Smooth muscle cell (in vitro differentiated cells): Measurements from ENCODE around the gene IL2RA. TPM values are rescaled to one million over a fixed set of nuclear protein-coding genes. Genes with fewer than 3 reads are reported as not detected.

Source experiments
- DNase-seq: peaks from one replicate; lab custom pipeline; 2025; ENCODE audit not compliant: unreplicated experiment; lab: John Stamatoyannopoulos, UW
- H2AFZ ChIP-seq: fragments of 200-600 bp; sonication (generic); 2 replicates; pipeline ENCODE4 v1.6.0; 2016; ENCODE audit warnings: antibody characterized with exemption, low read depth, mild to moderate bottlenecking
- H3F3A ChIP-seq: fragments of 200-600 bp; sonication (generic); 2 replicates; pipeline ENCODE4 v1.6.0; 2017; ENCODE audit warnings: antibody characterized with exemption, low read depth
- H3K27ac ChIP-seq: fragments of 200-600 bp; sonication (generic); 2 replicates; pipeline ENCODE4 v1.5.1; 2016; ENCODE audit warnings: low read depth, mild to moderate bottlenecking
- H3K27me3 ChIP-seq: fragments of 200-600 bp; sonication (generic); 2 replicates; pipeline ENCODE4 v1.6.1; 2016; ENCODE audit warnings: low read depth, mild to moderate bottlenecking
- H3K36me3 ChIP-seq: fragments of 200-600 bp; sonication (generic); 2 replicates; pipeline ENCODE4 v1.5.1; 2016; ENCODE audit warnings: low read depth
- H3K4me1 ChIP-seq: fragments of 200-600 bp; sonication (generic); 2 replicates; pipeline ENCODE4 v1.5.1; 2016; ENCODE audit warnings: low read depth
- H3K4me2 ChIP-seq: fragments of 200-600 bp; sonication (generic); 2 replicates; pipeline ENCODE4 v1.6.0; 2016; ENCODE audit warnings: mild to moderate bottlenecking
- H3K4me3 ChIP-seq: fragments of 200-600 bp; sonication (generic); 2 replicates; pipeline ENCODE4 v1.5.1; 2016; ENCODE audit warnings: mild to moderate bottlenecking
- H3K79me2 ChIP-seq: fragments of 200-600 bp; sonication (generic); 2 replicates; pipeline ENCODE4 v1.6.0; 2016; ENCODE audit warnings: low read depth, mild to moderate bottlenecking
- H3K9ac ChIP-seq: fragments of 200-600 bp; sonication (generic); 2 replicates; pipeline ENCODE4 v1.6.0; 2016; ENCODE audit warnings: low read depth
- H3K9me3 ChIP-seq: fragments of 200-600 bp; sonication (generic); replicated peaks from 2 replicates; pipeline ENCODE4 v1.5.1; 2016; ENCODE audit warnings: low read depth
- H4K20me1 ChIP-seq: fragments of 200-600 bp; sonication (generic); 2 replicates; pipeline ENCODE4 v1.6.0; 2016; ENCODE audit warnings: low read depth
- WGBS: methylation state at CpG from one replicate; pipeline ENCODE4 v1.1.7; 2016; ENCODE audit warnings: low lambda C conversion rate; 5-methylcytosine and 5-hydroxymethylcytosine counted together
- polyA plus RNA-seq: library from polyadenylated mRNA; unstranded; fragments of >200 nt; fragmentation: Nextera tagmentation; extraction: Ambion mirVana; gene quantifications from 2 replicates; pipeline ENCODE4 v1.2.1, GENCODE V29; 2016
- total RNA-seq: library from RNA; depleted of rRNA; stranded (reverse); fragments of >200 nt; gene quantifications from 2 replicates; pipeline ENCODE4 v1.2.3, GENCODE V29; 2014
- TF ChIP-seq, protein P1 (sequence below): fragments of 200-600 bp; sonication (generic); IDR thresholded peaks from 2 replicates; pipeline ENCODE4 v1.5.1; 2017; ENCODE audit warnings: borderline replicate concordance, mild to moderate bottlenecking, antibody characterized with exemption; ENCODE audit not compliant: insufficient read depth, poor library complexity, severe bottlenecking

IL2RA gene
- total and polyA plus RNA-seq, 2 experiments from 2014 or later, result not detected

DNA sequence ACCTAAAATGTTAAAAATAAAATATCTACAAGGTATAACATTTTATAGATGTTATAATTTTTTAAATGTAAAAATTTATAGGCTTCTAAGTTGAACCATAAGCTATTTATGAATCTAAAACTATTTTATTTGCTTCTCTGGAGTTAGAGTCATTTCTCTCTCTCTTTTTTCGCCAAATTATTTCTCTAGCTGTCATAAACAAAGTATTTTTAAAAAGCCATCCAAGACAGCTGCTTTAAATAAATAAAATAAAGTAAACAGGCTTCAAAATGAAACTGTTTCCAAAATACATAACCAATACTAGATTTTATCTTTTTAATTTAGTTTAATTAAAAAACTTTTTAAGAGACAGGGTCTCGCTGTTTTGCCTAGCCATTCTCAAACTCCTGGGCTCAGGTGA lies 72.4 kb downstream of the IL2RA start:
- no peak for DNase-seq
- whole genome bisulfite sequencing, result 95% methylated on average over 2 of the region's 2 CpGs
- Histone ChIP-seq H4K20me1 (no peaks in the 10 kb centered on the region), H3K4me1 (no peaks in the 10 kb centered on the region), H3K27ac (no peak overlapping the region), H3K9ac (no peak overlapping the region), H3K36me3 (no peaks in the 10 kb centered on the region), H3K79me2 (no peaks in the 10 kb centered on the region), H3K27me3 (no peaks in the 10 kb centered on the region), H3K9me3 (no peaks in the 10 kb centered on the region), H3F3A (no peaks in the 10 kb centered on the region), H2AFZ (no peak overlapping the region), H3K4me3 (no peak overlapping the region), H3K4me2 (no peak overlapping the region)
- TF ChIP-seq, protein P1, sequence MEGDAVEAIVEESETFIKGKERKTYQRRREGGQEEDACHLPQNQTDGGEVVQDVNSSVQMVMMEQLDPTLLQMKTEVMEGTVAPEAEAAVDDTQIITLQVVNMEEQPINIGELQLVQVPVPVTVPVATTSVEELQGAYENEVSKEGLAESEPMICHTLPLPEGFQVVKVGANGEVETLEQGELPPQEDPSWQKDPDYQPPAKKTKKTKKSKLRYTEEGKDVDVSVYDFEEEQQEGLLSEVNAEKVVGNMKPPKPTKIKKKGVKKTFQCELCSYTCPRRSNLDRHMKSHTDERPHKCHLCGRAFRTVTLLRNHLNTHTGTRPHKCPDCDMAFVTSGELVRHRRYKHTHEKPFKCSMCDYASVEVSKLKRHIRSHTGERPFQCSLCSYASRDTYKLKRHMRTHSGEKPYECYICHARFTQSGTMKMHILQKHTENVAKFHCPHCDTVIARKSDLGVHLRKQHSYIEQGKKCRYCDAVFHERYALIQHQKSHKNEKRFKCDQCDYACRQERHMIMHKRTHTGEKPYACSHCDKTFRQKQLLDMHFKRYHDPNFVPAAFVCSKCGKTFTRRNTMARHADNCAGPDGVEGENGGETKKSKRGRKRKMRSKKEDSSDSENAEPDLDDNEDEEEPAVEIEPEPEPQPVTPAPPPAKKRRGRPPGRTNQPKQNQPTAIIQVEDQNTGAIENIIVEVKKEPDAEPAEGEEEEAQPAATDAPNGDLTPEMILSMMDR, result no peak

DNA sequence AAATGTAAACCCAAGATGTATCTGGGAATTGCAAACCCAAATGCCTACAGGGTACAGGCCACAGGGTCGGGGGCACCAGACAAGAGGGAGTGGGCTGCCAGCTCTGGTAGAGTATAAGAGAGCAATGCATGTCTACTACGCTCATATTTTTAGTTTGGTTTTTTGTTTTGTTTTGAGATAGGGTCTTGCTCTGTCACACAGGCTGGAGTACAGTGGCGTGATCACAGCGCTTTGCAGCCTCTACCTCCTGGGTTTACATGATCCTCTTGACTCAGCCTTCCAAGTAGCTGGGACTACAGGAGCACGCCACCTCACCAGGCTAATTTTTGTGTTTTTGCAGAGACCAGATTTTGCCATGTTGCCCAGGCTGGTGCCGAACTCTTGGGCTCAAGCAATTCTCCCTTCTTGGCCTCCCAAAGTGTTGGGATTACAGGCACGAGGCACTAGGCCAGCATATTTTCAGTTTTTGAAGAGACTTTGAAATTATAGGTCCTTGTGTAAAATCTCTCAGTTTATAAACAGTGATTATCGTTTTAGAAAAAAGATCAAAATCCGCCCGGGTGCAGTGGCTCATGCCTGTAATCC lies 73.7 kb downstream of the IL2RA start:
- Histone ChIP-seq H3K4me1 (no peaks in the 10 kb centered on the region), H3K9ac (no peak overlapping the region), H3K9me3 (no peaks in the 10 kb centered on the region), H3K4me2 (no peak overlapping the region), H3K27ac (no peak overlapping the region), H3F3A (no peaks in the 10 kb centered on the region), H4K20me1 (no peaks in the 10 kb centered on the region), H3K4me3 (no peak overlapping the region), H3K79me2 (no peaks in the 10 kb centered on the region), H3K36me3 (no peaks in the 10 kb centered on the region), H2AFZ (no peak overlapping the region), H3K27me3 (peaks cover 6% of the 10 kb centered on the region)
- WGBS, result 95% methylated on average over 10 of the region's 10 CpGs
- DNase-seq, result no peak
- TF ChIP-seq, protein P1, result no peak

DNA sequence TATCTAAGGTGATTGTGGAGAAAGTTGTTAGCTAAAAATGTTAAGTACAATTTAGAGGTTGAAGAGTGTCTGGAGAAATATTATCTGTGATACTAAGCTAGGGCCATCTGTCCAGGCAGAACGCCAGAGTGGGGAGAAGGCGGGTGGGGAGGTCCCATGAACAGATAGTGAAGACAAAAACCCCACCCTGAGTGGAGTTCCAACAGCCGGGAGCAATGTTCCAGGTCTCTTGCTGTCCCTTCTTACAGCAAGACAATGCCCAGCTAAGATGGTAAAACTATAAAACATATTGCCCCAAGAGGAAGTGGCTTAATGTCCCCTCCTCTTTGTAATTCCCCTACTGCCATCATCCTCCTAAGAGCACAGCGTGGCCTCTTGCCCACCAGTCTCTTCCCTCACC lies 74.4 kb downstream of the IL2RA start:
- no peak overlapping the region for H3K4me2 ChIP-seq
- peaks cover 13% of the 10 kb centered on the region for H3K27me3 ChIP-seq
- H3F3A ChIP-seq, result no peaks in the 10 kb centered on the region
- TF ChIP-seq, protein P1, result no peak
- H4K20me1 ChIP-seq, result no peaks in the 10 kb centered on the region
- H3K9me3 ChIP-seq, result no peaks in the 10 kb centered on the region
- H3K4me1 ChIP-seq, result no peaks in the 10 kb centered on the region
- no peaks in the 10 kb centered on the region for H3K36me3 ChIP-seq
- no peak overlapping the region for H3K27ac ChIP-seq
- no peak overlapping the region for H2AFZ ChIP-seq
- H3K79me2 ChIP-seq, result no peaks in the 10 kb centered on the region
- no peak overlapping the region for H3K9ac ChIP-seq
- DNase-seq, result no peak
- 85% methylated on average over 4 of the region's 4 CpGs for WGBS
- H3K4me3 ChIP-seq, result no peak overlapping the region

DNA sequence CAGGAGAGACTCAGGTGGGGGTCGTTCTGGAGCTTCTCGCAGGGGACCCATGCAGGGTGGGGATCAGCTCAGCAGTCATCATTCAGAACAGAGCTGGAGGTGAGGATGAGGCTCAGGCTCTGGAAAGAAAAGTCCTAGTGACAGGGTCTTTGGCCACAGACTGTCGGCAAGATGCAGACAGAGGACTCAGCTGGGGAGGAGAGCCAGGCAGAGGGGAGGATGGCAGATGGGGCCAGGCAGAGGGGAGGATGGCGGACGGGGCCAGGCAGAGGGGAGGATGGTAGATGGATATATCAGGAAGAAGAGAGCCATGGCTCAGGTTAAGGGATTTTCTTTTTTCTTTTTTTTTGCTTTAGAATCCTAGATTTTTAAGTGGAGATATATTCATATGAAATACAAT lies 77.1 kb downstream of the IL2RA start:
- Histone ChIP-seq H3K27ac (no peak overlapping the region), H3F3A (no peaks in the 10 kb centered on the region), H3K27me3 (peaks cover 30% of the 10 kb centered on the region), H3K79me2 (no peaks in the 10 kb centered on the region), H3K4me2 (no peak overlapping the region), H3K9ac (no peak overlapping the region), H3K4me3 (no peak overlapping the region), H3K4me1 (no peaks in the 10 kb centered on the region), H2AFZ (no peak overlapping the region), H4K20me1 (no peaks in the 10 kb centered on the region), H3K9me3 (no peaks in the 10 kb centered on the region), H3K36me3 (no peaks in the 10 kb centered on the region)
- DNase-seq, result no peak
- TF ChIP-seq, protein P1, result no peak
- WGBS, result 90% methylated on average over 5 of the region's 5 CpGs
